PC-9 (cell line): ENCODE data around the gene MINDY4.

ENCODE experiments used
- EZH2 ChIP-seq: fragments of 200-600 bp; sonication (generic); IDR thresholded peaks from 2 replicates; pipeline ENCODE4 v1.8.0; 2017; ENCODE audit warnings: antibody characterized with exemption, low read depth
- TF ChIP-seq, protein P1 (sequence below): fragments of 200-600 bp; sonication (generic); conservative IDR thresholded peaks from 2 replicates; pipeline ENCODE4 v1.6.1; 2017; ENCODE audit warnings: mixed run types, antibody characterized with exemption, mild to moderate bottlenecking, moderate library complexity

DNA sequence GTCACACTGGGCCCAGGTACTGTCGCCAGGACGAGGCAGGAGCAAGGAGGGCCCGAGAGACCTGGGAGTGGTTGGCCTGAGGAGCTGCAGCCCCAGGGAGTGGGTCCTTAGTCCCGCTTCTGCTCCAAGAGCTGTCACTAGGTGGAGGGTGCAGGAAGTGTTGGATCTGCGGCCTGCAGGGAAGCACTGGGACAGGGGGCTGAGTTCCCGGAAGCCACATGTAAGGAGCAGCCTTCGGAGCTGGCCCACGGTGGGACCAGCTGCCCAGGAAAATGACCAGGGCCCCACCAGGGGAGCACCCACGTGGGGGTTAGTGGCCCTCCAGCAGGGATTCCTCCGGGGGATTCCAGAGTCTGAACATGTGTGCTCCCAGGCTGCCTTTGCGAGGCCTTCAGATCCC is 131.2 kb downstream of the MINDY4 start:
- TF ChIP-seq, protein P1, sequence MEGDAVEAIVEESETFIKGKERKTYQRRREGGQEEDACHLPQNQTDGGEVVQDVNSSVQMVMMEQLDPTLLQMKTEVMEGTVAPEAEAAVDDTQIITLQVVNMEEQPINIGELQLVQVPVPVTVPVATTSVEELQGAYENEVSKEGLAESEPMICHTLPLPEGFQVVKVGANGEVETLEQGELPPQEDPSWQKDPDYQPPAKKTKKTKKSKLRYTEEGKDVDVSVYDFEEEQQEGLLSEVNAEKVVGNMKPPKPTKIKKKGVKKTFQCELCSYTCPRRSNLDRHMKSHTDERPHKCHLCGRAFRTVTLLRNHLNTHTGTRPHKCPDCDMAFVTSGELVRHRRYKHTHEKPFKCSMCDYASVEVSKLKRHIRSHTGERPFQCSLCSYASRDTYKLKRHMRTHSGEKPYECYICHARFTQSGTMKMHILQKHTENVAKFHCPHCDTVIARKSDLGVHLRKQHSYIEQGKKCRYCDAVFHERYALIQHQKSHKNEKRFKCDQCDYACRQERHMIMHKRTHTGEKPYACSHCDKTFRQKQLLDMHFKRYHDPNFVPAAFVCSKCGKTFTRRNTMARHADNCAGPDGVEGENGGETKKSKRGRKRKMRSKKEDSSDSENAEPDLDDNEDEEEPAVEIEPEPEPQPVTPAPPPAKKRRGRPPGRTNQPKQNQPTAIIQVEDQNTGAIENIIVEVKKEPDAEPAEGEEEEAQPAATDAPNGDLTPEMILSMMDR = no peak
- no peak for TF ChIP-seq EZH2
